GM12878 (cell line): ENCODE data around the gene AKAP13. TPM values are rescaled to one million over a fixed set of nuclear protein-coding genes. Genes with fewer than 3 reads are reported as not detected.

Experiments used
- ATAC-seq: fragments of 200-7000 bp; cut with Tn5 transposase; 3 replicates; pipeline ENCODE4 v1.9.1; 2020; ENCODE audit warnings: mild to moderate bottlenecking, moderate library complexity
- BruUV-seq: library from RNA; stranded (reverse); fragments of 400-500 nt; replicated peaks from 2 replicates; lab custom pipeline; 2021; lab: Mats Ljungman, UMichigan
- CTCF ChIA-PET: fragments of 300-600 bp; sonication (Branson Sonifier 250); formaldehyde crosslinking; extraction: SDS; loops from one replicate; lab custom pipeline; 2021; ENCODE audit warnings: inconsistent platforms; lab: Yijun Ruan, JAX
- POLR2A ChIA-PET: fragments of 350-600 bp; formaldehyde crosslinking; extraction: SDS; loops from one replicate; lab custom pipeline; 2021; ENCODE audit warnings: inconsistent platforms; lab: Charles Lee
- RAD21 ChIA-PET: fragments of 300-600 bp; sonication (Branson Sonifier 250); formaldehyde crosslinking; loops from one replicate; lab custom pipeline; 2023; ENCODE audit warnings: antibody characterized with exemption; ENCODE audit not compliant: unreplicated experiment; lab: Charles Lee
- SMC1A ChIA-PET: fragments of 300-600 bp; sonication (Branson Sonifier 250); formaldehyde crosslinking; loops from one replicate; lab custom pipeline; 2023; ENCODE audit not compliant: unreplicated experiment, uncharacterized antibody; lab: Charles Lee
- DNase-seq: peaks from one replicate; pipeline ENCODE4 v3.0.0-alpha.2; 2011; ENCODE audit warnings: low read depth, low spot score
- FAIRE-seq: peaks from 3 replicates; lab custom pipeline; 2011; peaks lifted over from hg19 to GRCh38; lab: Jason Lieb, UNC
- H2AFZ ChIP-seq: 2 replicates; pipeline ENCODE4 v1.6.0; 2011; ENCODE audit warnings: low read depth, low read length, control low read depth; ENCODE audit not compliant: control insufficient read depth
- H3K27ac ChIP-seq: 2 replicates; pipeline ENCODE4 v1.5.1; 2011; ENCODE audit warnings: control low read depth; ENCODE audit not compliant: control insufficient read depth, insufficient read depth
- H3K27me3 ChIP-seq, 2 experiments: replicated peaks in 1 of 2; 2 replicates each; pipeline versions ENCODE4 v1.6.0 to v1.6.1; 2011; ENCODE audit warnings: low read length in 1 of 2; ENCODE audit not compliant: control insufficient read depth in 2 of 2, insufficient read depth in 2 of 2
- H3K36me3 ChIP-seq, 2 experiments: 2 replicates each; pipeline ENCODE4 v1.5.1; 2011; ENCODE audit warnings: low read length in 1 of 2; ENCODE audit not compliant: control insufficient read depth in 2 of 2, insufficient read depth in 2 of 2
- H3K4me1 ChIP-seq: 2 replicates; pipeline ENCODE4 v1.6.1; 2011; ENCODE audit warnings: mild to moderate bottlenecking, low read length, moderate library complexity, mixed read lengths; ENCODE audit not compliant: control insufficient read depth, insufficient read depth
- H3K4me2 ChIP-seq: 2 replicates; pipeline ENCODE4 v1.6.0; 2011; ENCODE audit warnings: control low read depth; ENCODE audit not compliant: control insufficient read depth, insufficient read depth
- H3K4me3 ChIP-seq: fragments of 200-600 bp; sonication (generic); 2 replicates; pipeline ENCODE4 v1.5.1; 2016
- H3K79me2 ChIP-seq: 2 replicates; pipeline ENCODE4 v1.6.0; 2011; ENCODE audit warnings: low read length; ENCODE audit not compliant: control insufficient read depth, insufficient read depth
- H3K9ac ChIP-seq: 2 replicates; pipeline ENCODE4 v1.8.0; 2011; ENCODE audit warnings: low read length, control low read depth, mixed read lengths; ENCODE audit not compliant: control insufficient read depth, insufficient read depth
- H3K9me3 ChIP-seq: replicated peaks from 3 replicates; pipeline ENCODE4 v1.5.1; 2011; ENCODE audit warnings: mild to moderate bottlenecking, low read length; ENCODE audit not compliant: control insufficient read depth, insufficient read depth
- H4K20me1 ChIP-seq: 2 replicates; pipeline ENCODE4 v1.6.0; 2011; ENCODE audit not compliant: control insufficient read depth, insufficient read depth
- BACH1 ChIP-seq: fragments of 450-650 bp; IDR thresholded peaks from 2 replicates; pipeline ENCODE4 v1.6.1; 2017; ENCODE audit warnings: mild to moderate bottlenecking, borderline replicate concordance
- CBFB ChIP-seq: IDR thresholded peaks from 2 replicates; pipeline ENCODE4 v1.6.1; 2016; ENCODE audit warnings: antibody characterized with exemption, low read depth
- CREB1 ChIP-seq: IDR thresholded peaks from 2 replicates; pipeline ENCODE4 v1.6.1; 2012; ENCODE audit warnings: low read depth, mild to moderate bottlenecking, inconsistent platforms
- E4F1 ChIP-seq: fragments of 450-650 bp; IDR thresholded peaks from 2 replicates; pipeline ENCODE4 v1.6.1; 2018; ENCODE audit warnings: borderline replicate concordance, mild to moderate bottlenecking; ENCODE audit not compliant: partially characterized antibody
- FOXK2 ChIP-seq: fragments of 450-650 bp; IDR thresholded peaks from 2 replicates; pipeline ENCODE4 v1.6.1; 2017; ENCODE audit warnings: mild to moderate bottlenecking, moderate library complexity
- IKZF2 ChIP-seq, 2 experiments: fragments of 450-650 bp; IDR thresholded peaks; 2 replicates each; pipeline ENCODE4 v1.6.1; 2017; ENCODE audit warnings: mild to moderate bottlenecking in 2 of 2, moderate library complexity in 2 of 2
- IRF4 ChIP-seq: IDR thresholded peaks from 2 replicates; pipeline ENCODE4 v1.6.1; 2011; ENCODE audit warnings: low read depth, low read length
- MEF2A ChIP-seq: IDR thresholded peaks from 2 replicates; pipeline ENCODE4 v1.6.1; 2011; ENCODE audit warnings: low read depth, mild to moderate bottlenecking, low read length, moderate library complexity; ENCODE audit not compliant: insufficient read depth
- PAX5 ChIP-seq: IDR thresholded peaks from 2 replicates; pipeline ENCODE4 v1.6.1; 2011; ENCODE audit warnings: low read depth, low read length, borderline replicate concordance
- RAD21 ChIP-seq: IDR thresholded peaks from 2 replicates; pipeline ENCODE4 v1.6.1; 2011; ENCODE audit warnings: mild to moderate bottlenecking, low read depth, low read length, moderate library complexity; ENCODE audit not compliant: insufficient read depth
- SUZ12 ChIP-seq: fragments of 200-600 bp; sonication (generic); IDR thresholded peaks from one replicate; pipeline ENCODE4 v1.6.1; 2018; ENCODE audit warnings: antibody characterized with exemption, mild to moderate bottlenecking; ENCODE audit not compliant: unreplicated experiment
- TBL1XR1 ChIP-seq: IDR thresholded peaks from 2 replicates; pipeline ENCODE4 v1.6.1; 2012; ENCODE audit warnings: low read depth, low read length, improper control_type of control experiment
- TCF3 ChIP-seq: IDR thresholded peaks from 2 replicates; pipeline ENCODE4 v1.6.1; 2012; ENCODE audit warnings: low read depth, mild to moderate bottlenecking, low read length, borderline replicate concordance; ENCODE audit not compliant: insufficient read depth
- USF1 ChIP-seq: IDR thresholded peaks from 2 replicates; pipeline ENCODE4 v1.6.1; 2011; ENCODE audit warnings: borderline replicate concordance, low read depth, mild to moderate bottlenecking, moderate library complexity, mixed read lengths, low read length; ENCODE audit not compliant: insufficient read depth; ENCODE audit errors: extremely low read length
- ZBED1 ChIP-seq: IDR thresholded peaks from 2 replicates; pipeline ENCODE4 v1.6.1; 2016; ENCODE audit warnings: borderline replicate concordance
- ZNF384 ChIP-seq: IDR thresholded peaks from 2 replicates; pipeline ENCODE4 v1.6.1; 2012; ENCODE audit warnings: low read depth, mild to moderate bottlenecking, low read length, improper control_type of control experiment, borderline replicate concordance
- ZZZ3 ChIP-seq: IDR thresholded peaks from 2 replicates; pipeline ENCODE4 v1.6.1; 2011; ENCODE audit warnings: low read depth; ENCODE audit not compliant: control insufficient read depth, insufficient read length
- WGBS: methylation state at CpG from one replicate; pipeline ENCODE4 v1.1.6; 2016; ENCODE audit warnings: low lambda C conversion rate; ENCODE audit not compliant: insufficient replicate concordance, insufficient coverage; ENCODE audit errors: missing lambda C conversion rate; 5-methylcytosine and 5-hydroxymethylcytosine counted together
- in situ Hi-C: fragments of 300-500 bp; cut with MboI; formaldehyde crosslinking; loops from 9 replicates; pipeline ENCODE4 v1.14.3; 2018; ENCODE audit warnings: mixed read lengths
- intact Hi-C: fragments of 100-400 bp; cut with micrococcal nuclease; formaldehyde crosslinking; loops from one replicate; pipeline ENCODE4 v1.14.2; 2022; ENCODE audit not compliant: unreplicated experiment
- polyA plus RNA-seq, 11 experiments: library from polyadenylated mRNA; depleted of rRNA in 4 of 11; unstranded in 6 of 11; stranded (reverse) in 5 of 11; fragments of >200 nt; fragmentation: Nextera tagmentation in 4 of 11; fragmentation: Illumina TruSeq in 1 of 11; extraction: Ambion mirVana in 4 of 11; extraction: Trizol in 1 of 11; gene quantifications; 1 replicate in 1 of 11; 2 replicates in 10 of 11; pipeline versions ENCODE4 v1.2.1 to v1.2.3, GENCODE V29; 2011 to 2016; ENCODE audit warnings: inconsistent platforms in 2 of 11, missing spikeins in 2 of 11, low read depth in 1 of 11
- total RNA-seq, 4 experiments: library from RNA; depleted of rRNA in 3 of 4; stranded (reverse); fragments of >200 nt in 3 of 4; fragmentation: Illumina TruSeq in 1 of 4; extraction: Trizol in 1 of 4; gene quantifications; 2 replicates each; pipeline versions ENCODE4 v1.2.1 to v1.2.3, GENCODE V29; 2013 to 2021

Gene AKAP13
- total and polyA plus RNA-seq, 10 of the 15 experiments (the other 5 are each of a cell fraction or from before 2014, with no cell fraction given), result 14.4 to 74.9 (median 55.1) TPM

- intact Hi-C loops (no loop called here), in situ Hi-C loops (no loop called here)
- SMC1A ChIA-PET, result interaction anchor here (1.1 to 1.4 kb wide), 2 partner anchors 12 to 35 kb away, joined by 3 read pairs; no protein-coding TSS in a partner anchor
- no peak for TF ChIP-seq USF1
- TF ChIP-seq FOXK2, result no peak
- TF ChIP-seq CBFB, result no peak
- TF ChIP-seq IRF4, result no peak
- TF ChIP-seq E4F1, result no peak
- no peak for TF ChIP-seq TCF3
- TF ChIP-seq SUZ12, result no peak
- no peak for TF ChIP-seq RAD21
- no peak for TF ChIP-seq ZNF384
- TF ChIP-seq IKZF2 (IDR thresholded peaks at IDR 0.05), result no peak
- no peak for TF ChIP-seq ZZZ3
- TF ChIP-seq CREB1, result no peak
- TF ChIP-seq BACH1, result no peak
- TF ChIP-seq ZBED1, result no peak
- TF ChIP-seq PAX5, result no peak
- no peak for TF ChIP-seq TBL1XR1
- no peak for TF ChIP-seq MEF2A
- H3K79me2 ChIP-seq, result peaks cover 11% of the 10 kb centered on the region
- H2AFZ ChIP-seq, result no peak overlapping the region
- peaks cover 42% of the 10 kb centered on the region for H3K4me1 ChIP-seq
- H3K27me3 ChIP-seq, result no peaks in the 10 kb centered on the region
- ATAC-seq, result peak; percentile 39
- DNase-seq, result no peak
- H3K36me3 ChIP-seq, result peaks cover 16 to 42% of the 10 kb centered on the region in 2 experiments
- CTCF ChIA-PET, result interaction anchor here (1.4 kb wide), 1 partner anchor 14 kb away, joined by 3 read pairs; no protein-coding TSS in a partner anchor
- no peaks in the 10 kb centered on the region for H3K9me3 ChIP-seq
- no peak for FAIRE-seq
- H3K9ac ChIP-seq, result no peak overlapping the region
- WGBS, result 50% methylated on average over 2 of the region's 2 CpGs
- POLR2A ChIA-PET, result no interaction called here
- H3K4me3 ChIP-seq, result no peak overlapping the region
- H3K27ac ChIP-seq, result peak overlapping the region; percentile 82
- H3K4me2 ChIP-seq, result no peak overlapping the region
- RAD21 ChIA-PET, result interaction anchor here (1.3 to 1.4 kb wide), 2 partner anchors 25 to 30 kb away, joined by 3 to 5 read pairs; no protein-coding TSS in a partner anchor
- H4K20me1 ChIP-seq, result no peaks in the 10 kb centered on the region
- BruUV-seq, result no TSS peak
These were observed 336.8 kb downstream of the AKAP13 start for GRCh38 chr15:85717212-85717611.
